HG02938 (cell line): ENCODE results near the gene KSR1.
"Not testable (repeated sequence)": the region's sequence is repeated elsewhere in the genome, so short reads cannot be mapped to it uniquely, and the experiment has no call there.

ENCODE experiments used
- ATAC-seq: cut with Tn5 transposase; IDR thresholded peaks from one replicate; pipeline ENCODE4 v1.9.1; 2021; ENCODE audit warnings: mild to moderate bottlenecking, moderate library complexity; ENCODE audit not compliant: unreplicated experiment

Gene KSR1

DNA sequence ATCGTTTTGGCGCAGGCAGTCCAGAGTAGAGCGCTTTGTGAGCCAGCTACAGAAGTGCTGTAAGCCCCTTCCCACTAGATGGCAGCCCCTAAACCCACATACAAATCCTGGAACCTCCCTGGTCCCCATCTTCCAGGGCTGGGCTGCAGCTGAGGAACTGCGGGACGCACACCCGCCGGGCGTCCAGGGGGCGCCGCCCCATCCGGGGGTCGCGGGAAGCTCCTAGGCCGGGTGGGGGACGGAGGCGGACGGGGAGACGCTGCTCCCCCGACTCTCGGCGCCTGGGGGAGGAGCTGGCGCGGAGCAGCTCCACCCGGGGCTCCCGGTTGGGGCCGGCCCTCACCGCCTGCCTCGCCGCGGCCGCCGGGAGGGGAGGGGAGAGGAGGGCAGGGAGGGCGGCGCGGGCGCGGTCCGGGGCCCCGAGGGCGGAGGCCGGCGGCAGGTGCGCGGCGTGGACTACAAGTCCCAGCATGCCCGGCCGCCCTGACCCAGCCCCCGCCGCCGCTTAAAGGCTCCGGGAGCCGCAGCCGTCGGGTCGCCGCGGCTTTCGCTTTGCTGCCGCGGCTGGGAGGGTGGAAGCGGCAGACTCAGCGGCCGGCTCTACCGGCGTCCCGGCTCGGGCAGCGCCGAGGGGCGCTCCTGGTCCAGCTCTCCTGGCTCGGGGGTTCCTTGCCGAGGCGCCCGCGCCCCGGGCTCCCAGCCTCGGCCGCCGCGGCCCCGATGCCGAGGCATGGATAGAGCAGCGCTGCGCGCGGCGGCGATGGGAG, at the start of gene KSR1:
Gene KSR1, plus strand, starts transcription at position 535 of the 767 bp plus-strand sequence. Its CDS starts 196 bp downstream, at position 731.
- ATAC-seq, result peak; percentile 67

DNA sequence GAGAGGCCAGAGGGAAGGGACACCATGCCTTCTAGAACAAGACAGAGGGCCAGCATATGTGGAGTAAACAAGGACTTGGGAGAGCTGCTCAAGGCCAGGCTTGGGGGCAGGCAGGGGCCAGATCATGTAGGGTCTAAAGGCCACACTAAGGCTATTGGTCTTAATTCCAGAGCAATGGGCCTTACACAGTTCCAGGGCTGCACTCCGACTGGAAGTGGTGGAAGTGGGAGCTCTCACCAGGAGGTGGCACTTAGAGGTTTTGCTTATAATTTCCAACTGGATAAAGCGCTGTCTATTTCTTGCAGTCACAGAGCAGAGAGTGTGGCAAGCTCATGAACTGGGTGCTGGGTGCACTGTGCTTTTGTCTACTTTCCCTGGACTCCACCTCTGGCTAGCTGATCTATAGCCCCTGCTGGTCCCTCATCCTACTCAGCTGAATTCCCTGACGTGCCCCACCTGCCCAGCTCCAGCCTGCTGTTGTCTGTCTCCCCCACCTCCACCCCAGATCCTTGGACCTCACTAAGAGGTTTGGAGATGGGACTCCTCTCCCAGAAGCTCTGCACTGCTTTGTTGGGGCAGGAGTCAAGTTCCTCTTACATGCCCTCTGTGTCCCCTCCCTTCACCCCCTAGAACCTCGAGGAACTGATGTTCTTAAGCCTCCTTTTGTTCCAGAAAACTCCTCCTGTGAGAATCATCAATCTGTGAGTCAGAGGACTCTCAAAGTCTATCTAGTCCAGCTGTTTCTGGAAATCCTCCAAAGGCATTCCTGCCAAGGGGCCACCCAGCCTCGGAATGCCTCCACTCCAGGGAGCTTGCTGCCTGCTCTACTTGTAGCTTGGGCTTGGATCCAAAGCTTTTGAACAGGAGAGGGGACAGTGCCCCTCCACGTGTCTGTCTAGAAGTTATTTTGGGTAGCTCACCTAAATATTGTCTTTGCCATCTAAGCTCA, 48.1 kb upstream of the KSR1 start:
- ATAC-seq, result no peak

- no peak for ATAC-seq
These were observed 47.4 kb upstream of the KSR1 start for GRCh38 chr17:27408891-27409290.

DNA sequence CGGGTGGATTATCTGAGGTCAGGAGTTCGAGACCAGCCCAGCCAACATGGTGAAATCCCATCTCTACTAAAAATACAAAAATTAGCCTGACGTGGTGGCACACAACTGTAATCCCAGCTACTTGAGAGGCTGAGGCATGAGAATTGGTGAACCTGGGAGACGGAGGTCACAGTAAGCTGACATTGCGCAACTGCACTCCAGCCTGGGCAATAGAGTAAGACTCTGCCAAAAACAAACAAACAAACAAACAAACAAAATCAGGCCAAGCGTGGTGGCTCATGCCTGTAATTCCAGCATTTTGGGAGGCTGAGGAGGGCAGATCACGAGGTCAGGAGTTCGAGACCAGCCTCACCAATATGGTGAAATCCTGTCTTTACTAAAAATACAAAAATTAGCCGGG, 44.1 kb upstream of the KSR1 start:
- not testable (repeated sequence) for ATAC-seq

DNA sequence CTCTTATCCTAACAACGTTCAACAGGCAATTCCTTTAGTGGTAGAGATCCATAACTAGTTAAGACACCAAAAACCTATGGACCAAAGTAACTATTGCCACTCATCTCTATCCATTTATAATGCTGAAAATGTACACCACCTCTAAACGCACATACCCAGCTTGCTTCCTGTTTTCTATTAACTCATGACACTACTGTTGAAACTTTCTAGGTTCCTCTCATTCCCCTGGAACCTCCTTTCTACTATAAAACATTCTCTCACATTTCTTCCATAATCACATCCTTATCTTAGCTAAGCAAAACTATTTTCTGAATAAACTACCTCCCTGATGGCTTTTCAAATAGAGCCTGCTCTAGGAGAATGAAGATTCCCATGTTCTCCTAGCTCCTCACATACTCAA, 42.9 kb upstream of the KSR1 start:
- ATAC-seq, result no peak

GRCh38 chr17:27413792-27414191, 42.5 kb upstream of the KSR1 start:
- no peak for ATAC-seq

GRCh38 chr17:27414271-27414670, 42.0 kb upstream of the KSR1 start:
- ATAC-seq, result no peak

- ATAC-seq, result no peak
These were observed 41.6 kb upstream of the KSR1 start for GRCh38 chr17:27414694-27415093.

GRCh38 chr17:27415120-27415795, 41.0 kb upstream of the KSR1 start:
- ATAC-seq, result no peak

DNA sequence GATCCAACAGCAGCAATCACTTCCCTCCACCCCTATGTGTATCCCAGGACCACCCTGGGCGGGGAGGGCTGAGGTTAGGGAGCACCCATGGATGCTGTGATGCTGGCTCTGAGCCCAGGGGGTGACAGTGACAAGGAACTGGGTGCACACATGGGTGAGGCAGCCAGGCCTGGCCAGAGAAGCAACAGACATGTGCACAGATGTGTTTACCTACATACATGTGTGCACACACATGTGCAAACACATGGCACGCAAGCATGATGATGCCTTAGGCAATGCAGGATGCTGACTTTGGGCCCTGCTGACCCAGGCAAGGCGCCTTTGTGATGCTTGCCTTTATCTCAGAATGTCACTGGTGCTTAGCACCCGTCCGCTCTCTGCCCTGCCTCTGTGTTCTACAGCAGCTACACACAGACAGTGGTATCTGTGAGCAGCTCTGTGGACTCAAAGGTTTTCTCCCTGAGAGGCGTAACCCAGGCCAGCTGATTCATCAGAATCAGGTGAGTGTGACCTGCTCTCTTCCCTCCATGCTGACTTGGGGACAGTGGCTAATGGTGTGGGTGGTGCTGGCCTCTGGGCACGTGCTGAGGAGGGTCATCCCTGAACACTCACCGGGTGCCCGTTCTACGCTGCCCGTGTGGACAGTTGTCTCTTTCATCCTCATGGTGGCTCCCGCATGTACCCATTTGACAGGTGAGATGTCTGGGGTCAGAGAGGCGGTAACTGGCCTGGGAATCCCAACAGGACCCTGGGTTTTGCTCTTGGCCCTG, 38.5 kb upstream of the KSR1 start:
- ATAC-seq, result no peak

DNA sequence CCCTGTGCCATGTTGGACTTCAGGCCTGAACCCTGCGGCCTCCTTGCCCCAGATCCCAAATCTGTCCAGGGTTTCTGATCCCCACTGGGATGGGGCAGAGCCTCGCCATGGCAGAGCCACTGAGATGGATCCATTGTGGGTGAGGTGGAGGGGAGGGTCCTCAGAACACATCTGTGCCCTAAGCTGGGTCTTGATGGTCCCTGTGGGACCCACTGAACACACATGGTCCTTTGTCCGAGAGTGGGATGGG, 38.0 kb upstream of the KSR1 start:
- ATAC-seq, result no peak

DNA sequence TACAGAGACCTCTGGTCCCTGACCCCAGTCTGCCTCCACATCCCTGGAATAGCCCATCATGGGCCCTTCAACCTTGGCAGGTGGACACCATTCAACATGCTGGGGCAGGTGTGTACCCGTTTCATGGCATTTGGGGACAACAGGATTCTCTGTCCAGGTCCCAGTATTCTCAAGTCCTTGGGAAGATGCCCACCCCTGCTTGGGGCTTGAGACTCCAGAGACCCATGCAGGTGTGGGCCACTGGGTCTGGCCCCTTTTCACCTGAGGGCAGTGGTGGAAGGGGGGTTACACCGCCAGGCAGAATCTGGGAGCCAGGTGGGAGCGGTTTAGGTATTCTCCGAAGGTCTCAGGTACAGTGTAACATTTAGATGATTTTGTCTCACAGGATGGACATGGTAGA, 37.1 kb upstream of the KSR1 start:
- ATAC-seq, result no peak

- ATAC-seq, result no peak
These were observed 35.9 kb upstream of the KSR1 start for GRCh38 chr17:27420211-27420950.

- no peak for ATAC-seq
These were observed 35.1 kb upstream of the KSR1 start for GRCh38 chr17:27421111-27421510.

GRCh38 chr17:27421626-27422025, 34.6 kb upstream of the KSR1 start:
- not testable (repeated sequence) for ATAC-seq

GRCh38 chr17:27422601-27423000, 33.6 kb upstream of the KSR1 start:
- no peak for ATAC-seq

DNA sequence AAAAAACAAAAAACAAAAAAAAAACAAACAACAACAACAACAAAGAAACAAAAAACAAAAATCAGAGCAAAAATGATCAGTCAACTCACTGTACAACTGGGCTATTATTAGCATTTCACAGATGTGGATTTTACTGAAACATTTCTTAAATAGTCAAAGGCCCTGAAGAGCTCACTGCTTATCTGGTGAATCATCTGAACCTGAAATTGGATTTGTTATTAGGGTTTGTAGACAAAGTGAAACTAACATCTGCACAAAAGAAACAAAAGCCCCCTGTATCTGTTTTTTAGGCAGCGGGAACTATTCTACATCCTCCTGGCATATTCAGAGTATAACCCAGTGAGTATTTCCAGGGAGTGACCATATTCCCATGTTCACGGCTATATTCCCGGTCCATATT, 32.6 kb upstream of the KSR1 start:
- ATAC-seq, result no peak

- ATAC-seq, result no peak
These were observed 31.7 kb upstream of the KSR1 start for GRCh38 chr17:27424516-27424915.

GRCh38 chr17:27424941-27425340, 31.3 kb upstream of the KSR1 start:
- ATAC-seq, result no peak

DNA sequence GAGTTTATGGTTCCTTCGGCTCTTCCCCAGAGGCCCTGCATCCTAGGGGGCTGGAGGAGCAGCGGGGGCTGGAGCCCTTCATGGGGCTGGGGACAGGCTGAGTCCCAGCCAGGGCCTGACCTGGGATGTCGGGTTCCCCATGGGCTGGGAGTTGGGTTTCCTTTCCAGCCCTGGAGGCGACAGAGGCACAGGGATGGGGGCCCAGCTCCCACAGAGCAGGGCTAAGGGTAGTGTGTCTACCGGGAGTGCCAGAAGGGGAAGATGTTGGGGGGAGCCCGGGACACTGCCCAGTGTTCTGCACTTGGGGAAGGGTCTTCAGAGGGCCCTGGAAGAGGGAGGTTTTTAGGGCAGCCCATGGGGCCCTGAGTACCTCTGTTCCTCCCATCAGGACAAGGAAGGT, 30.7 kb upstream of the KSR1 start:
- ATAC-seq, result not testable (repeated sequence)
